Activated CD8-positive, alpha-beta memory T cell treated with anti-CD3 and anti-CD28 coated beads for 1 hour (primary cell): ENCODE results near the gene MLC1.

Experiments
- DNase-seq, 2 donors: peaks; one replicate each; pipeline ENCODE4 v3.0.0-alpha.2; 2020; ENCODE audit warnings: low read depth in 1 of 2; ENCODE audit errors: extremely low read depth in 1 of 2

The MLC1 gene

DNA sequence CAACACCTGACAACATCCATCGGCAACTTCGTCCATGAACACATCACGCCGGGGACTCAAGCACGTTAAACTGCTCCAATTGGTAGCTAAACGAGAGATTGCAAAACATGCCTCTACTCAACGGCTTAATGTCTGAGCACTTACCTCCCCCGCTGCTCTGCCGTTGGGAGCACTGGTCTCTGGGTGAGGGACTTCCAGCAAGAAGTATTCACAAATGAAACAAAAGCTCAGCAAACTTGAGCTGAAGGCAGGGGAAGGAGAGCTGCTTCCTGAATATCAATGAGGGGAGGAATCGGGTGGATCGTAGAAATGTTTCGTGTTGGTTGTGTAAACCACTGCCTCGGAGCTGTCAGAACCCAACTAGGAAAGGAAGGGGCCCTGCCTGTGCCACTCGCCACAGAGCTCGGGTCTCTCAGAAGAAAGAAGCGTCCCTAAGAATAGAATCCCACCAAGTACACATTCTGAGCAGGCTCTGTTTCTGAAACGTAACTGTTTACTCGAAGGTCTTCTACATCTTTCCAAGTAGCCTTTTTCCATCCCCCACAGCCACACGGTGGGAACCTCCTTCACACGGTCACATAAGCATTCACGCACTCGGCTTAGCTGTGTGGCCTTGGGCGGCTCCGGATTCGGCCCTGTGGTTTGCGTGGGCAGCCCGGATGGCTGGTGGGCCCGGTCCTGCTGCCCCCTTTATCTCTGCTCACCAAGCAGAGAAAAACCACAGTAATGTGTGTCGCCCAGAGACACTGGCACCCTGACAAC lies at the start of gene MLC1:
Gene MLC1, minus strand, starts transcription at position 216 of the 762 bp plus-strand sequence. CDS start 524 bp downstream, outside the sequence.
- DNase-seq, result no peak

DNA sequence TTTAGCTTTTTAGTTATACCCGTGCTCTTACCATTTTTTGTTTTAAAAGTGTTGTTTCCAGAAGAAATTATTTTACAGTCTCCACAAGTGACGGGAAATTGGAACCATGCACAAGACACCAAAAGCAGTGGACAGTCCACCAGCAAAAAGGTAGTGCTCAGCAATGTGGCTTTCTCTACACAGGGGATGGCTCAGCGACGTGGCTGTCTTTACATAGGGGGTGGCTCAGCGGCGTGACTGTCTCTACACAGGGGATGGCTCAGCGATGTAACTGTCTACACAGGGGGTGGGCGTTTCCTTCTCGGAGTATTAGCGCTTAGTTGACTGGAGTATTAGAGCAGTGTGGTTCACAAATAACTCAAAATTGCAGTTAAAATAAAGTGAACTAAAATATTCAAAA lies 49.3 kb upstream of the MLC1 start:
- DNase-seq, result no peak

DNA sequence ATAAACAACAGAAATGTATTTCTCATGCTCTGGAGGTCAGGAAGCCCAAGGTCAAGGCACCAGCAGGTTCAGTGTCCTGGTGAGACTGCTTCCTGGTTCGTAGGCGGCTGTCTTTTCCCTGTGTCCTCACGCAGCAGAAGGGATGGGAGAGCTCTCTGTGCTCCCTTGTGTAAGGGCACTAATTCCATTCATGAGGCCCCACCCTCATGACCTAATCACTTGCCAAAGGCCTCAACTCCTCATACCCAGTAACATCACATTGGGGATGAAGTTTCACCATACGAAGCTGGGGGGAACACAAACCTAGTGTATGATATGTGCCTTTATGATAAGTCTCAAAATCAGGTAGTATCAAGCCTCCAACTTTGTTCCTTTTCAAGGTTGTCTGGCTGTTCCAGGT lies 46.7 kb upstream of the MLC1 start:
- no peak for DNase-seq

DNA sequence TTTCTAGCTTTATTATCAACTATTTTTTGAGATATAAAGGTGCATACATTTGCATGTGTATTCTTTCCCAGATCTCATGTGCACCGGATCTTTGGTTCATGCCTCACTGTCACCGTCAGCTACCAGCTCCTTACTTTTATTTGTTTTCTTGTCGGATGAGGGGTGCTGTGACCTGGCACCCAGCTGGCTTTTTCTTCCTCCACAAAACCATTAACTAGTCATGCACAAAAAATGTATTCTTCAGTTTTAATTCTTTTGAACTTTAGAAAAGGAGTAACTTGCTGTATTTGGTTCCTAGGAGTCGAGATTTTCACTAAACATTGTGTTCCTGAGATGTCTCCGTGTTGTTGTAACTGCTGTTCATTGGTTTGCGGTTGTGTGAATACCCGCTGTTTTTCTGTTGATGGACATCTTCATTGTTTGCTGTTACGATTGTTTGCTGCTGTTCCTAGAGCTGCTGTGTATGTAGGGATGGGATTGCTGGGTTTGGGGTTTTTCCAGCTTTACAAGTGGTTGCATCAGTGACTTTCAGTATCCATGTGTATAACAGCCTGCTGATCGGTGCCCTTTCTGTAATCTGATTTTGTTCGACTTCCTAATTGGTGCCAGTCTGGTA lies 44.0 kb upstream of the MLC1 start:
- no peak for DNase-seq

DNA sequence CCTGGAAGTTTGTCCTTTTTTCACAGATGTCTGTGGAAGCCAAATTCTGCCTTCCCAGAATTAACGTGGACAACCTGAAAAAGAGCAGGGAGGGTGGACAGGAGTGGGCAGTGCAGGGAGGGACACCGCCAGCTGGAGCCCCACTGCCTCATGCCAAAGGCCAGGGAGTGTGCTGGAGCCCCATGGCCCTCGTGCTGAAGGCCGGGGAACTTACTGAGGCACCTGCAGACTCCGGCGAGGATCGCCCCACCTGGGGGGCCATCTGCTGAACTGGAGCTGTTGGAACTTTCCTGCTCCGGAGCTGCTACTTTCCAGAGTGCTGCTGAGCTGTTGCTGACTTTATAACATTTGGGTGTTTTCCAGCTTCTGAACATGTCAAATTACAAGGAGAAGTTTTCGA lies 39.8 kb upstream of the MLC1 start:
- DNase-seq, result no peak

DNA sequence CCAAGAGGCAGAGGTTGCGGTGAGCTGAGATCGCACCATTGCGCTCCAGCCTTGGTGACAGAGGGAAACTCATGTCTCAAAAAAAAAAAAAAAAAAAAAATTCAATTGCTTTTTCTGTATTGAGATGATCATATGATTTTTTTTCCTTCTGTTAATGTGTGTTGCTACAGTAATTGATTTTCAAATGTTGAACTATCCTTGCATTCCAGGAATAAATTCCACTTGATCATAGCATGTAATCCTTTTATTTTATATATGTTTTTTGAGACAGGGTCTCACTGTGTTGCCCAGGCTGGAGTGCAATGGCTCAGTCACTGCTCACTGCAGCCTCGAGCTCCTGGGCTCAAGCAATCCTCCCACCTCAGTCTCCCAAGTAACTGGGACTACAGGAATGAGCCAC lies 37.9 kb upstream of the MLC1 start:
- DNase-seq, result no peak

DNA sequence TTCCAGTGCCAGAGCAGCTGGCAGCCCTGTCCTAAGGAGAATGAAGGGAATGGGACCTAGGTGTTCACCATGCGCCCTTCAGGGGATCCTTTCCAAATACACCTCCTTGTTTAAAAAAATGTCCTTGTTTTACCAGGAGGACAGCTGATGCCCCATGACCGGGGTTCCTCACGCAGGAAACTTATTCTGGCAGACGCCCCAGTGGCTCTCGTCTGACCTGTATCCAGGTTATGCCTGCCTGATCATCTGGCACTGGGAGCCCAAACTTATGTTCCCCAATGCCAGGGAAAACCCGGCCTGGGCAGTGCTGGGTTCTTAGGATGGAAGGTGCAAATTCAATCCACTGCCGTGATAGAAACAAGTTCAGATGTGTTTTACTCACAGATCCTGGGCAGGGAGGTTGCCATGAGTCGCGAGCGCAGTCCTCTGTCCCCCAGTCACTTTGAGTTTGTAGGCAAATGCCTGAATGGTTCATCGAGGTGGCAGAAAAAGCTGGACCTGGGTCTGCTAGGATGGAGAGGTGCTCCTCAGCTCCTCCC lies 36.0 kb upstream of the MLC1 start:
- DNase-seq, result no peak

DNA sequence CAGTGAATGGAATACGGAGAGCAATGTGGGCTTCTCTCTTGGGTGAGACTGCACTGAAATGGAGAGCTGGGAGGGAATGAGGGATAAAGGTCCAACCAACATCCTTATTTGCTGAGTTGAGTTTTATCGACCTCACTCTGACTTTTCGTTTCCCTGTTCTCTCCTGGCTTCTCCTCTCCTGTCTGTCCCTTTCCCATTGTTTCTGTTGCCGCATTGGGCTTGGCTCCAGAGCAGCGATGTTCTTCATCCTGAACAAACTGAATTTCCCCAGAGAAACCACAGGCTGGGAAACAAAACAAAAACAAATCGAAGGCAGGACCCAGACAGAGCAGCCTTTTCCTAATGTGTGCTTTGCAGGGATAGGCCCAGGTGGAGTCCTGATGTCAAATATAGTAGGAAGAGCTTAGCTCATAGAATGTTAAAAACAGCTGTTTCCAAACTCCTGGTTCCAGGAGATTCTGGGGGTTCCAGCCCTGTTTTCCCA lies 34.6 kb upstream of the MLC1 start:
- no peak for DNase-seq

DNA sequence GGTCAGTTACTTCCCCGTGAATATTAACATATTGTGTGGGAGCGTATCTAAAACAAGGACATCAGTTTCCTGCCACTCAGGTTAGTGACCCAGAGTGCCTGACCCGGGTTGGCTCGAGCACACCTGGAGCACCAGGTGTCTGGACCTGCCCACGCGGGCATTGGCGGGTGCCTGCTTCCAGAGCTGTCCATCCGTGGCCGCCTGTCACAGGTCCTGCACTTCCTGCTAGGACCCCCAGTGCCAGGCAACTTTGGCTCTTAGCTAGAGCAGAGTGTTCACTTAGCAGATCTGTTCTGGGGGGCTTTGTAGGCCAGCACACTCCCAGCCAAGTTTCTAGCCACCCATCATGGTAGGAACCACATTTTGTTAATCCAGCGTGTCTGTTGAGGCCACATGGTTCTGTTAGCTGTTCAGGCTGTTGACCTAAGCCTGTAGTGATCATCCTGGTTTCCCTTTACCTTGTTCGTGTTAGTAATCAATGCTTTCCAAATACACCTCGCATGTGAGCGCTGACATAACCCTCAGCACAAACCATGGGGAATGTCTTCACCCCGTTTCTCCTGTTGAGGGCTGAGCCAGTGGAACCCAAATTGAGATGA lies 34.0 kb upstream of the MLC1 start:
- no peak for DNase-seq

DNA sequence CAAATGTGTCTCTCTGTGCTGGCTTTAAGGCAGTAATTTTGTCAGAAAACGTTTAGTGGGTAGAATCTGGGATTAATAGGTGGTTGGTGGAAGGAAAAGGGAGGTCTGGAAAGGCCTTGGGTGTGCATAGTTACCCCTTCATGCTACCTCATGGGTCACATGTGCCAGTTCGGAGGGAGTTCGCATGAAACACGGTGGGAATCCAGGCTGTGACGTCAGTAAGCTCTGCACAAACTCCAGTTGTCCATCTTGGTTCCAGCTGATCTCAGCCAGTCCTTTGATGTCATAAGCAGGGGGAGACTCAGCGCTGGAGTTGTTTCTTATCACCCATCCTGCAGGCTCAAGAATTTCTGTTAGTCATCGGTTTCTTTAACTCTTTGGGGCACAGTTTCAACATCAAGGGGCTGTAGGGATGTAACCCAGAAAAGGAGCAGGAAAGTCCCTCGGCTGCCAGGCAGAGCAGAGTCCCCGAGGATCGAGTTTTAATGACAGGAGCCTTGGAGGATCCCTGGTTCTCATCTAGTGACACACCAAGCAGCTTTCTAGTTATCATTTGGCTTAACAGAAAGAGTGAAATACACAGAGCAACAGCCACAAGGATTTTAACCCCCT lies 33.4 kb upstream of the MLC1 start:
- no peak for DNase-seq

DNA sequence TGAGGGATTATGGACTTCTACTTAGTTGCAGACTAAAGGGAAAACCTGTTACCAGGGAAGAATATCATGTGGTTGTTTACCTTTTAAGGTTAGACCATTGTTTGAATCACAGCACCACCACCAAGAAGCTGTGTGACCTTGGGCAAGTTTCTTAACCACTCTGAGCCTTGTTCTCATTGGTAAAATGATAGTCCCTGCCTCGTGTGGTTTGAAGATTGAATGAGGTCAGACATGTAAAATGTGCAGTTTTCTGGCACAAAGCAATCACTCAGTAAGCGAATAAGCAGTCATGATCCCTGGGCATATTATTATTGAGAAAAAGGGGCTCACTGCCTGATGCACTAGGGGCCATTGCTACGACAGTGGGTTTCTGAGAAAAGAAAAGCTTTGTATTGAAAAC lies 32.9 kb upstream of the MLC1 start:
- DNase-seq, result no peak

DNA sequence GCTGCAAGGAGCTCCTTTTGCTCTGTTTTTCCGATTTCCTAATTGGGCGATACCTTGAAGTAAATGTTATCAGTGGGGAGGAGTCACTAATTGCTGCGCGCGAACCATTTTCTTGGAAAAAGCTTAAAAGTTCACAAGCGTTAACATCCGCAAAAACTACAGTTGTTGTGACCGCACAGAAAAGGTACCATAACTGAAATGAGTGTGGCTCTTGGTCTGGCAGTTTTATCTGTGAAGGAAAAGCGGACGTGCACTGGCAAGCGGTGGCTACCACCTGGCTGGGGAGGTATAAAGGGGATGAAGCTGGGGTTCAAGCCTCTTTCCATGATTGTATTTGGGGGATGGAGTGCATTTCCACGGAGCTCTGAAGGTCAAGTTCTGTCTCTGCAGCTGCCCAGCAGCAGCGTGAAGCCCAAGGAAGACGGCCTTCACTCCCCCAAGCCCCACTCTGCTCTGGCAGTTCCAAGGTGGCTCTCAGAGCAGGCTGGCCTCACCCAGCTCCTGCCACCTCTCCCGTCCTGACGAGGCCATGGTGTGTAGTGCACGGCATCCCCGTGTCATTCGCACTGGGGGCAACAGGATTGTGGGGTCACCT lies 32.0 kb upstream of the MLC1 start:
- DNase-seq, result no peak

DNA sequence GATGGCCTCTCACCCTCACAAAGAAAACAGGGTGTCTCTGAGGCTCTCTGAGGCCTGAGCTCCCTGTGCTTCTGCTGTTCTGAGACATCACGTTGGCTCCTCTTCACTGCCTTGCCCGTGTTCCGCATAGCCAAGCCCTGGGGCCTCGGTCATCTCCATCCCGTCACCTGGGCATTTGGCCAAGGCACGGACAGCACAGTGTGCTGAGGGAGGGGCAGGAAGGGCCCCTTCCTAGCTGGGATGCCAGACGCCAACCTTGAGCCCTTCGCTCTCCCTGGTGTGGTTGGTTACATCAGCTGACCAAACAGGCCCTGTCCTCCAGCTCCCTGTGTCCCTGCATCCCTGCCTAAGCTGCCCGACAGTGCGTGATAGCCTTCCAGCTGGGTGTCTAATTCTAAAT lies 30.5 kb upstream of the MLC1 start:
- no peak for DNase-seq

DNA sequence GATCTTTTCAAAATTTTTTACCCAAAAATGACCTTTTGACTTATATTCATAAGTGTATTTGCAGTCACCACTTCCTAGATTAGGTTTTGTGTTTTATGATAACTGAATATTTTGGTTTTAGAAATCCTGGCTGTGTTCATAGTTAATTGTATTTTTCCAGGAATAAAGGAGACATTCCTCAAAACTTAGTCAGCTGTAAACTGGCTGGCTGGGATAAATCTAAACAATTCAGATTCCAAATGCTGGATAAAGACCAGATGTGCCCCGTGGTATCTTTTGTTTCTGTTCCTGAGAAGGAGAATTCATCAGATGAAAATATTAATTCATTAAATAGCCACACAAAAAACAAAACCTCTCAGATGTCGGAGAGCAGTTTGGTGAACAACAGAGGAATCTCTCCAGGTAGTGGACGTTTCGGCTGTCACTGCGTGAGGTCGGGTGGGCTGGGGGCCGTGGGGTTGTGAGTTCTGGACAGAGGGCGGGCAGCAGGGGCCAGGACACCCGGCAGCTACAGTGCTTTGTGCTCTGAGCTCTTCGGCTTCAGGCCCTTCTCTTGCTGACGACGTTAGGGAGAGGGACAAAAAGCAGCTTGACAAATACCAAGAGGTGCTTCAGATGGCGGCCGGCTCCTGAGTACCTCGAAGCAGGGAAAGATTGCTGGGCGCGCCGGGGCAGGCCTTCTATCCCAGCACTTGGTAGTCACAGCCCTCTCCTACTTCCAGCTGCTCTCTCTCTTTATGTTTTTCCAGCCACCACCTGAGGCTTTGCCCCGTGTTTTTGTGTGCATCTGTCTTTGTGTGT lies 29.2 kb upstream of the MLC1 start:
- DNase-seq, result no peak

DNA sequence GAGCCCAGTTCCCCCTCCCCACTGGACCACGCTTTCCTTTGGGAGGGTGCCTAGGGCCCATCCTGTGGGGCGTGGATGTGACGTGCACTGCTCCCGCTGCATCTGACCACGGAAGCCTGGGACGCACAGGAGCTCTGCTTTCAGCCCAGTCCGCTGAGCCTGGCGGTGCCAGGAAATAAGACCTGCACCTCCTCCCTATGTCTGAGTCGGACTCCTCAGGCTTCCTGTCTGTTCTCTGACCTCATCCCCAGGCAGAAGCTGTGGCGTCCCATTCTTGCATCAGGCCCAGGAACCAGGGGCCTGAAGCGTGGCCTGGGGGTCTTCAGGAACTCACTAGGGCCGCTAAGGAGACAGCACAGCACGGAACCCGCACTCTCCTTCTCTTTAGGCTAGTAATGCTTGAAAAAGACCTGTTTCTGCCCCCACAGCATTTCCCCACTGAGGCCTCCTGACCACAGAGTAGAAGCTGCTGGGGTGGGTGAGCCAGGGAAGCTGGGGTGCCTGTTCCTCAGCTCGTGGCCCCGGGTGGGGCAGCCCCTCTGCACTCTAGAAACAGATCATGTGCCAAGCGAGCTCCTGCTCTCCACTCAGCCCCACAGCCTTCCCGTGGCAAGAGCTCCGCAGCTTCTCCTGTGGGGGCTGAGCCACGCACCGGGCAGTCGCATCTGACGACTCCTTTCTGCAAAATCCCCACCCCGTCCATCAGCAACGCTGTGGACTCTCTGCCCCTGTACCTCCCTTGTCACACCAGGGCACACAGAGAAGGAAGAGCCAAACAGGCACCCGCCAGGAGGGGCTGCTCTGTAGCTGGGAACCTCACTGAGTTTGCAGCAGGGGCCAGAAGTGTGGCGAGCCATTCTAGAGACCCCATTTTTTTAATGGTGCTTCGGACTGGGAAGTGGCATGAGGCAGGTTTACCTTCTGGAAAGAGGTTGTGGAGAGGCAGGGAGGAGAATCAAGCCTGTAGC lies 27.2 kb upstream of the MLC1 start:
- no peak for DNase-seq

DNA sequence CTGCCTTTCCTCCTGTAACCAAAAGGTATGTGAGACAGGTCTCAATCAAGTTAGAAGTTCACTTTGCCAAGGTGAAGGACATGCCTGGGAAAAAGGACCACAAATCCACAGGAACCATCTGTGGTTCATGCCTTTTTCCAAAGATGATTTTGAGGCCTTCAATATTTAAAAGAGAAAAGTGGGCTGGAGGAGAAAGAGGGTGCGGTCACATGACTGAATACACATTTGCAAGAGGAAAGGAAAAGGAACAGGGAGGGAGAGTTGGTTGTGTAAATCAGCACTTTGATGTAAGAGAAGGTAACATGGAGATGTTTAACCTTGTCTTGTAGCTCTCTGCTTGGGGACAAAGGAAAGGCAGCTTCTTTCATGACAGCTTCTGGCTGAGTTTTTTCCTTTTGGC lies 25.8 kb upstream of the MLC1 start:
- no peak for DNase-seq

DNA sequence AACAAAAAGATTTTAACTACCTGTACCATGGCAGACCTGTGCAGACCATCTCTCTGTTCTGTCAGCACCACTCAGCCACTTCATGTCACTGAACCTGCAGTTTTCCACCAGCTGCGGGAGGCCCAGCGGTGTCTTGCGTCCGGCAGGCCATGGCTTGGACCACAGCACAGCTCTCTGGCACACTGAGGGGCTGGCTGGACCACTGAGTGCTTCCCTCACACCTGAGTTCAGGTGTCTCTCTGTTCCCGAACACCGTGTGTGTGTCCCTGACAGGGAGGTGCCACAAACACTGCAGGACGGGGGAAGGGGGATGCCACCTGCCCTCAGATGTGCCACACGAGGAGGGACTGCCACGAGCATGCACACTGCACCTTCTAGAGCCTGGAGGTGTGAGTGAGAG lies 22.3 kb upstream of the MLC1 start:
- DNase-seq, result no peak

DNA sequence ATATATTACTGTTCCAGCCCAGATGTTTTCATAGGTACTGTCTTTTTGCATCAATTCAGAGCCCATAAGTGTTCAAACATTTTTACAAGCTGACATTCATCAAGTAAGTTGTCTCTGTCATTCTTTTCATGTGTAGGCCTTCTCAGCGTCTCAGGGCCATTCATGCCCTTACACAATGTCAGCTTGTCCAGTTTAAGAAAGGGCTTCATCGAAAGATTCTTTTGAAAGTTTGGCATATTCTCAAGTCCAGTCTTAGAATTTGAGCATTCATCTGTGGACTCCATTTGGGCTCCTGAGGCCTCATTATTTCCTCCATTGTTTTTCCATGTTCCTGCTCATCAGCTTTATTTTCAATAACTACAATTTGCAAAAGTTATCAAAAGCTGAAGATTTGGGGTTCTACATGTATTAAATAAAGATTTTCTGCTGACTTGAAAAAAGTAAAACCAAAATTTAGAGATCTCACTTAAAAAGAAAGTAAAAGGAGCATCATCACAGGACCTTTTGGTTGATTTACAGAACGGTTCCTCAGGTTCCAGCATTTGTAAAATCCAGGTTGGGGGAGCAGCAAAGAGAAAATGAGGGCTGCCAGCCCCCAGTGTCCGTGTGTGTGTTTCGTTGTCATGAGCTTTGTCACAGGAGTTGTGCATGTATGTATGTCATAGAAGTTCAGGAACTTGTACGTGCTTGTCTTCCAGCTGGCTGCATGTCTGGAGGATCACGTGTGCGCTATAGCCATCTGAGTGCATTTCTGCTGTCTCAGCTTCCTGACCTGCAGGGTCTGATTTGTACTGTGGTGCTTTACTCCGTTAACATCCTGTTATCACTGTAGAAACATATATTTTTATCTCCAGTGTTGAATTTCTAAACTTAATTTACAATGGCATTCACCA lies 20.2 kb upstream of the MLC1 start:
- no peak for DNase-seq
